Activated gamma-delta T cell treated with anti-CD3 and anti-CD28 coated beads, Interleukin-2, amount 50 U/mL, for 16 hours (primary cell): ENCODE results near the gene SPRYD4.

Experiments used
- DNase-seq: peaks from one replicate; pipeline ENCODE4 v3.0.0-alpha.2; 2020; ENCODE audit warnings: low read depth

Gene SPRYD4

GRCh38 chr12:56521590-56522371, 53.4 kb downstream of the SPRYD4 start, which contains the start of gene RBMS2:
Gene RBMS2 (plus strand): TSS chr12:56521820. CDS start chr12:56522024, 204 bp downstream.
- peak; percentile 7 for DNase-seq

GRCh38 chr12:56522411-56523193, 54.2 kb downstream of the SPRYD4 start:
- DNase-seq = no peak

DNA sequence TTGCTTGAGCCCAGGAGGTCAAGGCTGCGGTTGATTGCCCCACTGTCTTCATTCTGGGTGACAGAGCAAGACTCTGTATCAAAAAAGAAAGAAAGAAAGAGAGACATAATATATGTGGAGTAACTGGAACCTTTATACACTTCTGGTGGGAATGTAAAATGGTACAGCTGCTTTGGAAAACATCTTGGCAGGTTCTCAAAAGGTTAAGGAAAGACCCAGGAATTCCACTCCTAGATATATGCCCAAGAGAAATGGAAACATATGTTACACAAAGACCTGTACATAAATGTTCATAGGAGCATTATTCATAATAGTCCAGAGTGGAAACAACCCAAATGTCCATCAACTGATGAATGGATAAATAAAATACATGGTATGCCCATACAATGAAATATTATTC, 60.5 kb downstream of the SPRYD4 start:
- no peak for DNase-seq
